ENCODE measurements around the gene TRNP1.

TRNP1 gene

DNA sequence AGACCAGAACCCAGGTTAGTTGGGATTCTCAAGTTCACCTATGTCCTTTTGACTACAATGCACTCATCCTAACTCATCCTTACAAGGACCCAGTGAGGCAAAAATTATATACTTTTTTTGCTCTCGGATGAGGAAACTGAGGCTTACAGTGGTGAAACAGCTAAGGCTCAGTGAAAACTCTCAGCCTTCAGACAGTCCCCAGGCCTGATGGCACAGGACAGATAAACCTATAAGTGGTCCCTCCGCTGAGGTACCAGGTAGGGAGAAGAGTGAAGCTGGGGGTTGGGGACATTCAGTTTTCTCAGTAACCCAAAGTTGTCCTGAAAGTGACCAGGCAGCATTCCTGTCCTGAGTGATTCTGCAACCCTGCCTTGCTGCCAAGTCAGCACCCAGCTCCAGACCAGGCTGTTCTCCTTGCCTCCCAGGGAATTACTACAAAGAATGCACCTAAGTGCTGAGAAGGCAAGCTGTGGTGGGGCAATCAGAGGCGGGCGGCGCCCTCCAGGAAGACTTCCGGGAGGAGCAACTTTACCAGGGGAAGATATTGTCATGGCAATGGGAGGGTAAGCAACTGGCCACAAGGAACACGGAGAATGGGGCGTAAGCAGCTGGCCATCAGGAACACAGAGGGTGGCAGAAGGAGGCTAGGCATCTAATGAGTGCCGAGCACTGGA is 14.6 kb downstream of the TRNP1 start:
- H3K4me3 ChIP-seq (ENCODE audit: low read depth, low read length) = no peak overlapping the region

DNA sequence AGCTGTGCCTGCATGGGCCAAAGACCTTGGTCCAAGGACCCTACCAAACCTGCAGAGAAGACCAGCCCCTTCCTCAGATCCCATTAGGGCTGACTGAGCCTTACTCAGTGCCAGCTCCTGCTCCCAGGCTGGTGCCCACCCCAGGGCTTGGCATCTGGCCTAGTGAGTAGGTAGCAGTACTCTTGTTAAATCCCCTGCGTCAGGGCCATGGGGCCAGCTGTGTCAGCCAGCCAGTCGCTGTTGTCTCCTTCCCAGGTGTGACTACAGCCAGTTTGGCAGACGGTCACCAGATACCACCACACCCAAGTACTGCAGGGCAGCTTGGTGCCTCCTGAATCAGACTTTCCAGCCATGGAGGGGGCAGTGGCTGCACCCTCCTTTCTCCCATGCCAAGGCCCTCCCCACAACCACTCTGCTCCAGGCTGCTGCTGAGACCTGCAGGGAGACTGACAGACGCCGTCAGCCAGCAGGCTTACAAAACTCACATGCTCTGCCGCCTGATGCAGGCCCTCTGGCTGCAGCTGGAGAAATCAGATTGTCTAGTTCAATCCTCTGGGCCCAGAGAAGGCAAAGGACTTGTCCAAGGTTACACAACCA is 16.2 kb downstream of the TRNP1 start:
- H3K4me3 ChIP-seq (ENCODE audit: low read depth, low read length) = no peak overlapping the region
- DNase-seq (ENCODE audit: low read depth) = no peak
- TF ChIP-seq POLR2A (IDR thresholded peaks at IDR 0.05; ENCODE audit: extremely low read depth, insufficient read length) (no peak), MYC (IDR thresholded peaks at IDR 0.05; ENCODE audit: low read depth, low read length) (no peak)
- TF ChIP-seq, protein P1, sequence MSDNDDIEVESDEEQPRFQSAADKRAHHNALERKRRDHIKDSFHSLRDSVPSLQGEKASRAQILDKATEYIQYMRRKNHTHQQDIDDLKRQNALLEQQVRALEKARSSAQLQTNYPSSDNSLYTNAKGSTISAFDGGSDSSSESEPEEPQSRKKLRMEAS (IDR thresholded peaks at IDR 0.05; ENCODE audit: low read depth, low read length) = no peak
- TF ChIP-seq, protein P2, sequence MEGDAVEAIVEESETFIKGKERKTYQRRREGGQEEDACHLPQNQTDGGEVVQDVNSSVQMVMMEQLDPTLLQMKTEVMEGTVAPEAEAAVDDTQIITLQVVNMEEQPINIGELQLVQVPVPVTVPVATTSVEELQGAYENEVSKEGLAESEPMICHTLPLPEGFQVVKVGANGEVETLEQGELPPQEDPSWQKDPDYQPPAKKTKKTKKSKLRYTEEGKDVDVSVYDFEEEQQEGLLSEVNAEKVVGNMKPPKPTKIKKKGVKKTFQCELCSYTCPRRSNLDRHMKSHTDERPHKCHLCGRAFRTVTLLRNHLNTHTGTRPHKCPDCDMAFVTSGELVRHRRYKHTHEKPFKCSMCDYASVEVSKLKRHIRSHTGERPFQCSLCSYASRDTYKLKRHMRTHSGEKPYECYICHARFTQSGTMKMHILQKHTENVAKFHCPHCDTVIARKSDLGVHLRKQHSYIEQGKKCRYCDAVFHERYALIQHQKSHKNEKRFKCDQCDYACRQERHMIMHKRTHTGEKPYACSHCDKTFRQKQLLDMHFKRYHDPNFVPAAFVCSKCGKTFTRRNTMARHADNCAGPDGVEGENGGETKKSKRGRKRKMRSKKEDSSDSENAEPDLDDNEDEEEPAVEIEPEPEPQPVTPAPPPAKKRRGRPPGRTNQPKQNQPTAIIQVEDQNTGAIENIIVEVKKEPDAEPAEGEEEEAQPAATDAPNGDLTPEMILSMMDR (IDR thresholded peaks at IDR 0.05; ENCODE audit: low read depth, low read length) = no peak

More for the DNA sequence above, 14.6 kb downstream of the TRNP1 start:
- no peak for DNase-seq (ENCODE audit: low read depth)
- no peak for TF ChIP-seq MYC (IDR thresholded peaks at IDR 0.05; ENCODE audit: low read depth, low read length)
- TF ChIP-seq, protein P2 (IDR thresholded peaks at IDR 0.05; ENCODE audit: low read depth, low read length) = no peak
- TF ChIP-seq POLR2A (IDR thresholded peaks at IDR 0.05; ENCODE audit: extremely low read depth, insufficient read length) = no peak
- TF ChIP-seq, protein P1 (IDR thresholded peaks at IDR 0.05; ENCODE audit: low read depth, low read length) = no peak

DNA sequence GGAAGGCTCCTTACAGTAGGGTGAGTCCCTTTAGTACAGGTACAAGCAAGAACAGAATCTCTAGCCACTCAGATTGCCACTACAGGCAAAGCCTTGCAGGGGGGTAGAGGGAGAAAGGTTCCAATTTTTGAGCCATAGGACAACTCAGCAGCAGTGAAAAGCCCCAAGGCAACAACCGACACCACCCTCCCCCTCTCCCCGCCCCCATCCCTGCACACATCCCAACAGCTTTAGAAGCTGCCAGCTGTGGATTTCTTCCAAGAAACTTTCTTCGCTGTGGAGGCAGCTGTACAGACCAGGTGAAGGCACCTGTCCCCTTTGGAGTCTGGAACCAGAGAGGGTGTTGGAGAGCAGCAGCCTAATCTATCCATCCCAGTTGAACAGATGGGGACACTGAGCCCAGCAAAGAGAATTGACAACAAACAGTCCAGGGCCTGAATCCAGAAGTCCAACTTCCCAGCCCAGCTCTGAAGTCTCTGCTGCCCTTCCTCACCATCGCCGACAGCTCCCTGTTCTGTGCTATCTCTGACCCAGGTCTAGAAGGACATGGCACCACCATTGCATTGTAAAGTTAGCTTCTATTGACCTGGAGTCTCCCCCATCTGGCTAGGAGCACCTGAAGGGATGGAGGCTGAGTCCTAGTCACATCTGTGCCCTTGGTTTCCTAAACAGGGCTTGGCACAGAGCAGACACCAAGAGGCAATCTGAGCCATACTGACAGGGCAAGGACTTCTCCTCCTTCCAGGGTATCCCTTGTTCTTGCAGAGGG is 16.9 kb downstream of the TRNP1 start:
- no peak overlapping the region for H3K4me3 ChIP-seq (ENCODE audit: low read depth, low read length)
- DNase-seq (ENCODE audit: low read depth) = no peak
- TF ChIP-seq, protein P1 (IDR thresholded peaks at IDR 0.05; ENCODE audit: low read depth, low read length) = no peak
- TF ChIP-seq, protein P2 (IDR thresholded peaks at IDR 0.05; ENCODE audit: low read depth, low read length) = no peak
- TF ChIP-seq MYC (IDR thresholded peaks at IDR 0.05; ENCODE audit: low read depth, low read length) (no peak), POLR2A (IDR thresholded peaks at IDR 0.05; ENCODE audit: extremely low read depth, insufficient read length) (no peak)

DNA sequence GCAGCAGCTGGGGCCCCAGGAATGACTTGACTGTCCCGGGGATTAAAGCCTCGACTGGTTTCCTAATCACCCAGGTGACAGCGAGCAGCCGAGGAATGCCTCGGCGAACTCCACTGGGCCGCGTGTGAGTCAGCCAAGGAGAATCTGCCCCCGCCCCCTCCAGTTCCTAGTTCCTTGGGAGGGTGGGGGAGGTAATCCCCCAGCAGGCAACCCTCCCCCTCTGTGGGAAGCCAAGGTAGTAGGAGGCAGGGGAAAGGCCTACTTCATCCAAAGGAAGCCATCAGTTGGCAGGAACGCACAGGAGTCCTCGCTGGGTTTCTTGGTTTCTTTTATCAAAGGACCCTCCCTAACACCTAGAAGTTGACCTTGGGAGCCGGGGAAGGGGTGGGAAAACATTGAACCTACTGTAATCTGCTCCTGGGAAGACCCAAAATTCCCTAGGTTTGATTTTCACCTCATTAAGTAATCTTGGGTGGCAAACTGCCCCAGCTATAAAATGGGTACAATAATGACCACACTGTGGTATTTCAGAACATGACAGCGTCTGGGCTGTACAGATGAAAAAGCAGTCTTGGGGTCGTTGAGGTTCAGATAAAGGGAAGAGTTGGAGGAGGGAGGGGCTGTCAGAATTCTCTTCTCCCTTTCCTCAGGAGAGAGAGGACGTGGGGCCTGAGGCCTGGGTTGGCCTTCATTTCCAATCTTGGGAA is 17.7 kb downstream of the TRNP1 start:
- no peak for TF ChIP-seq MYC (IDR thresholded peaks at IDR 0.05; ENCODE audit: low read depth, low read length)
- TF ChIP-seq, protein P2 (IDR thresholded peaks at IDR 0.05; ENCODE audit: low read depth, low read length) = no peak
- no peak for TF ChIP-seq POLR2A (IDR thresholded peaks at IDR 0.05; ENCODE audit: extremely low read depth, insufficient read length)
- TF ChIP-seq, protein P1 (IDR thresholded peaks at IDR 0.05; ENCODE audit: low read depth, low read length) = no peak
- no peak overlapping the region for H3K4me3 ChIP-seq (ENCODE audit: low read depth, low read length)
- DNase-seq (ENCODE audit: low read depth) = no peak

DNA sequence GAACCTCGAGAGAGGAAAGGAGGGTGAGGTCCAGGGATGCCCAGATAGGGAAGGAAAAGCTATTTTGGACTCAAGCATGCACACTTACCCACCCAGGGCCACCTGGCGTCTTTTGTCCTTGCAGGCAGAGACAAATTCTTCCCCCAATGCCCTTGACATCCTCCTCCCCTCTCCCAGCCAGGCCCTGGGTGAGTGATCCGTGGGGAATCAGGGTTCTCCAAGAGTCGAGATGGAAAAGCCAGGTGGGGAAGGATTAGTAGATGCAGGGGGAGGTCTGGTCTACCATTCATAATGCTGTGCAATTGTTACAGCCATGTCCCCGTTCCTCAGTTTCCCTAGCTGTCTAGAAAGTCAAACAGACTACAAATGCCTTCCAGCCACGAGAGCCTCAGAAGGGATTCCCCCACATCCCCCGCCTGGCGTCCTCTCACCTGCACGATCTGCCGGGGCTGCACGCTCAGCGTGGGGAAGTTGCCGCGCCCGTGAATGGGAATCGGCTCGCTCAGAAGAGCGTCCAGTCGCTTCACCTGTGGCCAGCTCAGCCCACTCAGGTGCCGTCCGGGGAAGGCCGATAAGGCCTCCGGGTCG is 18.6 kb downstream of the TRNP1 start:
- TF ChIP-seq MYC (IDR thresholded peaks at IDR 0.05; ENCODE audit: low read depth, low read length) = no peak
- no peak for TF ChIP-seq POLR2A (IDR thresholded peaks at IDR 0.05; ENCODE audit: extremely low read depth, insufficient read length)
- TF ChIP-seq, protein P2 (IDR thresholded peaks at IDR 0.05; ENCODE audit: low read depth, low read length) = no peak
- TF ChIP-seq, protein P1 (IDR thresholded peaks at IDR 0.05; ENCODE audit: low read depth, low read length) = no peak
- H3K4me3 ChIP-seq (ENCODE audit: low read depth, low read length) = no peak overlapping the region
- DNase-seq (ENCODE audit: low read depth) = no peak

Measured in NB4 (cell line).